Lung (tissue), 12 donors: ENCODE results near the gene MAEA. TPM values are rescaled to one million over a fixed set of nuclear protein-coding genes. Genes with fewer than 3 reads are reported as not detected.

Experiments
- ATAC-seq: fragments of 200-7000 bp; cut with Tn5 transposase; one replicate; pipeline ENCODE4 v1.9.1; 2020; ENCODE audit warnings: moderate number of reproducible peaks; ENCODE audit not compliant: insufficient read depth, low FRiP score
- DNase-seq, 3 donors: peaks; one replicate each; pipeline ENCODE4 v3.0.0-alpha.2; 2013 to 2017
- H3K27ac ChIP-seq, 2 donors: one replicate each; pipeline ENCODE4 v1.5.1; 2013; ENCODE audit warnings: mild to moderate bottlenecking in 2 of 2, moderate library complexity in 2 of 2, control low read depth in 1 of 2, inconsistent platforms in 1 of 2, low read depth in 1 of 2, low read length in 1 of 2
- H3K27me3 ChIP-seq, 3 donors: one replicate each; pipeline ENCODE4 v1.5.1; 2013; ENCODE audit warnings: low read length in 2 of 3; ENCODE audit not compliant: control insufficient read depth in 3 of 3, insufficient read depth in 3 of 3
- H3K36me3 ChIP-seq, 4 donors: one replicate each; pipeline ENCODE4 v1.5.1; 2013; ENCODE audit warnings: low read length in 4 of 4, mild to moderate bottlenecking in 1 of 4, moderate library complexity in 1 of 4; ENCODE audit not compliant: control insufficient read depth in 4 of 4, insufficient read depth in 4 of 4
- H3K4me1 ChIP-seq, 5 donors: one replicate each; pipeline ENCODE4 v1.5.1; 2013; ENCODE audit warnings: low read length in 5 of 5, mild to moderate bottlenecking in 2 of 5, moderate library complexity in 1 of 5; ENCODE audit not compliant: control insufficient read depth in 5 of 5, insufficient read depth in 5 of 5
- H3K4me3 ChIP-seq: one replicate; pipeline ENCODE4 v1.5.1; 2013; ENCODE audit warnings: mild to moderate bottlenecking, control low read depth, moderate library complexity
- H3K9ac ChIP-seq, 2 donors: one replicate each; pipeline ENCODE4 v1.5.1; 2013; ENCODE audit warnings: low read length in 2 of 2, control low read depth in 1 of 2; ENCODE audit not compliant: insufficient read depth in 1 of 2
- H3K9me3 ChIP-seq, 4 donors: one replicate each; pipeline ENCODE4 v1.5.1; 2013; ENCODE audit warnings: low read length in 3 of 4, mild to moderate bottlenecking in 1 of 4, moderate library complexity in 1 of 4; ENCODE audit not compliant: control insufficient read depth in 4 of 4, insufficient read depth in 3 of 4
- CTCF ChIP-seq: IDR thresholded peaks from 2 replicates; pipeline ENCODE4 v1.5.1; 2012; ENCODE audit warnings: mild to moderate bottlenecking; ENCODE audit errors: control extremely low read depth, extremely low read depth
- WGBS, 2 donors: extraction: QIAGEN DNeasy Blood & Tissue Kit; methylation state at CpG; one replicate each; pipeline ENCODE4 v1.1.7; 2013; 5-methylcytosine and 5-hydroxymethylcytosine counted together
- polyA plus RNA-seq, 2 donors: library from polyadenylated mRNA; stranded (reverse); fragments of 200-250 nt; gene quantifications; one replicate each; pipeline ENCODE4 v1.2.1, GENCODE V29; 2013
- total RNA-seq, 2 donors: library from RNA; depleted of rRNA in 1 of 2; stranded (reverse); fragments of >200 nt in 1 of 2; gene quantifications; one replicate each; pipeline ENCODE4 v1.2.1, GENCODE V29; 2014 to 2021
- donor health status: control.
- donor health status: control.
- donor health status: Bipolar disorder and iron deficiency.
- donor health status: healthy.
- donor health status: DM: yes; HTN: yes; CAD: no.

MAEA gene
- total and polyA plus RNA-seq, 4 donors, result 39.7 to 67.4 (median 60.8) TPM

- no peak for ATAC-seq
- DNase-seq, result no peak
- H3K36me3 ChIP-seq, result peaks cover 0 to 71% (median 0%) of the 10 kb centered on the region in 4 donors
- no peak overlapping the region for H3K27ac ChIP-seq
- H3K27me3 ChIP-seq, result no peaks in the 10 kb centered on the region
- peaks cover 0 to 2% (median 0%) of the 10 kb centered on the region in 4 donors for H3K9me3 ChIP-seq
- H3K4me3 ChIP-seq, result no peak overlapping the region
- no peak for TF ChIP-seq CTCF
- no peaks in the 10 kb centered on the region for H3K4me1 ChIP-seq
- no peak overlapping the region for H3K9ac ChIP-seq
- WGBS, 2 donors, result 97% methylated on average over 24 of the region's 24 CpGs
Observed at GRCh38 chr4:1381944-1382541, 92.4 kb downstream of the MAEA start.

GRCh38 chr4:1382776-1383727 is 93.4 kb downstream of the MAEA start:
- TF ChIP-seq CTCF, result no peak
- H3K4me1 ChIP-seq, result no peaks in the 10 kb centered on the region
- no peak for DNase-seq
- WGBS, 2 donors, result 91% methylated on average over 27 of the region's 27 CpGs
- peaks cover 0 to 63% (median 0%) of the 10 kb centered on the region in 4 donors for H3K36me3 ChIP-seq
- peaks cover 0 to 2% (median 0%) of the 10 kb centered on the region in 4 donors for H3K9me3 ChIP-seq
- no peaks in the 10 kb centered on the region for H3K27me3 ChIP-seq
- no peak overlapping the region for H3K4me3 ChIP-seq
- H3K9ac ChIP-seq, result no peak overlapping the region
- ATAC-seq, result no peak
- H3K27ac ChIP-seq, result no peak overlapping the region

- TF ChIP-seq CTCF, result no peak
- H3K9me3 ChIP-seq, result peaks cover 0 to 7% (median 4%) of the 10 kb centered on the region in 4 donors
- H3K4me1 ChIP-seq, result no peaks in the 10 kb centered on the region
- ATAC-seq (no peak), DNase-seq (no peak)
- H3K27me3 ChIP-seq, result no peaks in the 10 kb centered on the region
- no peak overlapping the region for H3K9ac ChIP-seq
- 91 to 96% methylated on average over 33 to 34 of the region's 34 CpGs for WGBS, 2 donors
- peaks cover 0 to 61% (median 0%) of the 10 kb centered on the region in 4 donors for H3K36me3 ChIP-seq
- no peak overlapping the region for H3K4me3 ChIP-seq
- no peak overlapping the region for H3K27ac ChIP-seq
Observed at GRCh38 chr4:1383728-1384591, 94.3 kb downstream of the MAEA start.
